ENCODE results near the gene EIF4E2.
"Not testable (repeated sequence)": the region's sequence is repeated elsewhere in the genome, so short reads cannot be mapped to it uniquely, and the experiment has no call there.

Gene EIF4E2

GRCh38 chr2:232522623-232523401 is 27.7 kb upstream of the EIF4E2 start:
- no peak for DNase-seq (ENCODE audit: low read depth in 2 of 2)

- DNase-seq (ENCODE audit: low read depth in 2 of 2) = no peak
Observed at GRCh38 chr2:232523402-232523681, 27.1 kb upstream of the EIF4E2 start.

- no peak for DNase-seq (ENCODE audit: low read depth in 2 of 2)
Observed at GRCh38 chr2:232523682-232524597, 26.5 kb upstream of the EIF4E2 start.

GRCh38 chr2:232524771-232525170 is 25.7 kb upstream of the EIF4E2 start:
- no peak for DNase-seq (ENCODE audit: low read depth in 2 of 2)

GRCh38 chr2:232525199-232525598 is 25.3 kb upstream of the EIF4E2 start:
- DNase-seq (ENCODE audit: low read depth in 2 of 2) = no peak

- DNase-seq (ENCODE audit: low read depth in 2 of 2) = no peak
Observed at GRCh38 chr2:232525791-232526371, 24.6 kb upstream of the EIF4E2 start, which contains the start of gene CHRND. CHRND (plus strand) TSS chr2:232526160; CDS start chr2:232526216, 56 bp downstream.

- DNase-seq (ENCODE audit: low read depth in 2 of 2) = no peak
Observed at GRCh38 chr2:232526372-232526941, 24.0 kb upstream of the EIF4E2 start.

- no peak for DNase-seq (ENCODE audit: low read depth in 2 of 2)
Observed at GRCh38 chr2:232527905-232528470, 22.5 kb upstream of the EIF4E2 start.

- DNase-seq (ENCODE audit: low read depth in 2 of 2) = no peak
Observed at GRCh38 chr2:232528746-232529460, 21.6 kb upstream of the EIF4E2 start.

GRCh38 chr2:232529806-232530547 is 20.5 kb upstream of the EIF4E2 start:
- no peak for DNase-seq (ENCODE audit: low read depth in 2 of 2)

- no peak for DNase-seq (ENCODE audit: low read depth in 2 of 2)
Observed at GRCh38 chr2:232530626-232531260, 19.7 kb upstream of the EIF4E2 start.

- no peak for DNase-seq (ENCODE audit: low read depth in 2 of 2)
Observed at GRCh38 chr2:232532419-232532818, 18.1 kb upstream of the EIF4E2 start.

- DNase-seq (ENCODE audit: low read depth in 2 of 2) = not testable (repeated sequence)
Observed at GRCh38 chr2:232532821-232533220, 17.7 kb upstream of the EIF4E2 start.

GRCh38 chr2:232533944-232534710 is 16.4 kb upstream of the EIF4E2 start:
- DNase-seq (ENCODE audit: low read depth in 2 of 2) = no peak

- DNase-seq (ENCODE audit: low read depth in 2 of 2) = no peak
Observed at GRCh38 chr2:232534940-232535651, 15.4 kb upstream of the EIF4E2 start.

GRCh38 chr2:232535761-232536530 is 14.5 kb upstream of the EIF4E2 start:
- DNase-seq (ENCODE audit: low read depth in 2 of 2) = no peak

- DNase-seq (ENCODE audit: low read depth in 2 of 2) = no peak
Observed at GRCh38 chr2:232537079-232537478, 13.4 kb upstream of the EIF4E2 start.

GRCh38 chr2:232537499-232537898 is 13.0 kb upstream of the EIF4E2 start:
- DNase-seq (ENCODE audit: low read depth in 2 of 2) = no peak

All from stimulated activated CD8-positive, alpha-beta memory T cell treated with anti-CD3 and anti-CD28 coated beads, Interleukin-15, amount 100 ng/mL, for 4 hours (primary cell).